Measurements from ENCODE around the gene RRH. TPM values are rescaled to one million over a fixed set of nuclear protein-coding genes. Genes with fewer than 3 reads are reported as not detected.
"Not testable (repeated sequence)": the region's sequence is repeated elsewhere in the genome, so short reads cannot be mapped to it uniquely, and the experiment has no call there.

Gene RRH, protein sequence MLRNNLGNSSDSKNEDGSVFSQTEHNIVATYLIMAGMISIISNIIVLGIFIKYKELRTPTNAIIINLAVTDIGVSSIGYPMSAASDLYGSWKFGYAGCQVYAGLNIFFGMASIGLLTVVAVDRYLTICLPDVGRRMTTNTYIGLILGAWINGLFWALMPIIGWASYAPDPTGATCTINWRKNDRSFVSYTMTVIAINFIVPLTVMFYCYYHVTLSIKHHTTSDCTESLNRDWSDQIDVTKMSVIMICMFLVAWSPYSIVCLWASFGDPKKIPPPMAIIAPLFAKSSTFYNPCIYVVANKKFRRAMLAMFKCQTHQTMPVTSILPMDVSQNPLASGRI
- total RNA-seq: not detected

DNA sequence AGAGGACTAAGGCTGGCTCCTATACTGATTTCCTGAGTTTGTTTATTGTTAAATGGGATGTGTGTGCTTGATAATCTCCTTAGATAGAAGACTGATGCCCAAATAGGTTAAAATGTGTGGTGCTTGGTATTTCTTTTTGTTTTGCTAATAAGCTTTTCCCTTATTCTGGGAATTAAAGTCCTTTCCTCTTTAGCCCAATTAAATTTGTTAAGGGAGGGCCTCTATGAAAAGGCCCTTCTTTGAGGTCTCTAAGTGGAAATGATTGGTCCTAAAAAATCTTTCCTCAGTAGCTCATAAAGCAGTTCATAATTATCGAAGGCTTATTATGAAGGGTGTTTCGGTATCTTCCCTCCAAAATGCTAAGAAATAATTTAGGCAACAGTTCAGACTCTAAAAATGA, at the start of gene RRH:
TSS of gene RRH (plus strand) at position 301 of the 400 bp plus-strand sequence. CDS start at position 357, 56 bp downstream.
- no peak for DNase-seq

DNA sequence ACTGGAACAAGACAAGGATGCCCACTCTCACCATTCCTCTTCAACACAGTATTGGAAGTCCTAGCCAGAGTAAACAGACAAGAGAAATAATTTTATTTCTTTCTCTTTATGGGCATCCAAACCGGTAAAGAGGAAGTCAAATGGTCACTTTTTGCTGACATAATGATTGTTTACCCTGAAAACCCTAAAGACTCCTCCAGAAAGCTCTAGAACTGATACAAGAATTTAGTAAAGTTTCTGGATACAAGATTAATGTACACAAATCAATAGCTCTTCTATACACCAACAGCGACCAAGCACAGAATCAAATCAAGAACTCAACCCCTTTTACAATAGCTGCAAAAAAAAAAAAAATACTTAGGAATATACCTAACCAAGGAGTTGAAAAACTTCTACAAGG, 45.7 kb upstream of the RRH start:
- not testable (repeated sequence) for DNase-seq

DNA sequence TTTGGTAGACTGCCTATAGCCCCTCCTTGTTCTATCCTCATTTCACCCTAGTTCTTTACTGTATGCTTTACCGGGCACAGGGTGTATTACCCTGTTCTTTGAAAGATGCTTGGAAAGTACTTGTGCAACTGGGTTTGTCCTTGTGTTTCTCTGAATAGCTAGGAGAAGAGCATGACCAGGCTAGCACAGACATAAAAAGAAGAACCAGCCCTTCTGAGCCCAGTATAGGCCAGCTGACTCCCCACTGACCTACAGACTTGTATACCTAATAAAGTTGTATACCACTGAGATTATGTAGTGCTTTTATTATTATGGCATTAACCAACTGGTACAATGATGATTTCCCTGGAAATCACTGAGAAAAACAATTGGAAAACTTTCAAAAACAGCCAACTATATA, 40.9 kb upstream of the RRH start:
- DNase-seq: no peak

DNA sequence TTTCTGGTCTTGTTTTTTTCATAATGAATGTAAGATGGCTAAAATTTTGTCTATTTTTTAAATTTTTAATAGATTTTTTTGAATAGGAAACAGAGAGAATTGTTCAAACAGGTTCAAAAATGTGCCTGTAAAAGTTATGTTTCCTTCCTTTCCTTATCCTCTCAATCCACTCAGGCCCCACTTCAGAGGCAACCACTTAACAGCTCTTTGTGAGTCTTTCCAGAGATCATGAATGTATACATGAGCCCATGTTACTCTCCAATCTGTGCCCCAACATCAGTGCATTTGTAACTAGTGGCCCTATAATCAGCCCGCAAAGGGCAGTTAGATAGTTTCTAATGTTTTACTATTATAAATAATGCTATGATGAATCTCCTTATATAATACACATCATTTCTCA, 40.0 kb upstream of the RRH start:
- DNase-seq: no peak

DNA sequence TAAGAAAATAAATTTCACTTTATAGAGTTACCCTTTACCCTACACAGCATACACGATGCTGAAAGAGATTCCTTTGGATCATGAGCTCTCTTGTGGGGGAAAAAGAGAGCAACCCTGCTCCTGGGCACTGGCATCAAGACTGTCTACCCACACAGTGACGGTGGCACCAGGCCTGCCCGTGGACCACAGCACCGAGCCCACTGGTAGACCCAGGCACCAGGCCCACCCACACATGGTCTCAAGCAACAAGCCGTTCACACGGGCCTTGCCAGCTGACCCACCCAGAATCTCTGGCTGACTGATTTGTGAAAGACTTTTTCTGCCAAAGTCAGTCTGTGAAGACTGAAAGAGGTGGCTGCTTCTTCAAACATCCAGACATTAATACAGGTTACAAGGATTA, 32.7 kb upstream of the RRH start:
- no peak for DNase-seq

DNA sequence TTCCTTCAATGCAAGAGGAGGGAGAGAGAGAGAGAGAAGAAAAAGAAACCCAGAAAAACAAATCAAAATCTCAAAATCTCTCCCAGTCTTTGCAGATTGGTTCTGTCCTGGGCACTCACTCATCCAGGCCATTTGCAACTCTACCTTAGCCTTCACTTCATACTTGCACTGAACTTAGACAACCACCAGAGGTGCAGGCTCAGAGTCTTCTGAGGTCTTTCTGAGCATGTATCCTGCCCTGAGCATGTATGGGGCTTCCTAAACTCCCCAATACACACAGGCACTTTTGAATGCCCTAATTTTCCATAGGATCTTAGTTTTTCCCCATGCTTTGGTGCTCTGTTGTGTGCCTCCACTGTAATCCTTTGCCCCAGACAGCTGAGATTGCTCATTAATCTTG, 28.9 kb upstream of the RRH start:
- no peak for DNase-seq

DNA sequence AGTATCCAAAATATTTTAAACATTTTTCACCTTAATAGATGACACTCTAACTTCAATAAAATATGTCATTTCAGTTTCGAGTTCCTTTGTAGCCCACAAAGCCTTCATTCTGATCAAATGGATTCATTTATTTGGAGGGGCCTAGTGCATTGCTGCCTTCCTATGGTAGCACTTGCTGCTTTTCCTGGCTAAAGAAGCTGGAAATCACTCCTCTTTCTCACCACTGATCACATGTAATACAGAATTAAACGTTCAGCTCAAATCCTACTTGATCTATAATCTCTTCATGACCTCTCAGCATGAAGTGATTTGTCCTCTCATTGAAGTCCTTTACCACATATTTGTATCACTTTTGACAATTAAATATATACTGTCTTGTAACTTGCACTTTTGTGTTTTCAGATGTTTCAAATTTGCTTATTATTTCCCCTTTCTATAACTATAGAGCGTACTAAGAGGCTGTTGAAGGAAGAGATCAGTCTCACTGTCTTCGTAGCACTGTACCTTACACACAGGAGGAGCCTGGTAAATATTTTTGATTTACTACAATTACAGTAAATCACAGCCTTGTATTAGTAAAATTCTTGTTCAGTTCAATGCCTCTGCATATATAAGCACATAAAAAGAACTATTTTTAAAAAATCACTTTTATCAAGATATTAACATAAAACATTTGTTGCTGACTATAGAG, 26.5 kb upstream of the RRH start:
- no peak for DNase-seq

DNA sequence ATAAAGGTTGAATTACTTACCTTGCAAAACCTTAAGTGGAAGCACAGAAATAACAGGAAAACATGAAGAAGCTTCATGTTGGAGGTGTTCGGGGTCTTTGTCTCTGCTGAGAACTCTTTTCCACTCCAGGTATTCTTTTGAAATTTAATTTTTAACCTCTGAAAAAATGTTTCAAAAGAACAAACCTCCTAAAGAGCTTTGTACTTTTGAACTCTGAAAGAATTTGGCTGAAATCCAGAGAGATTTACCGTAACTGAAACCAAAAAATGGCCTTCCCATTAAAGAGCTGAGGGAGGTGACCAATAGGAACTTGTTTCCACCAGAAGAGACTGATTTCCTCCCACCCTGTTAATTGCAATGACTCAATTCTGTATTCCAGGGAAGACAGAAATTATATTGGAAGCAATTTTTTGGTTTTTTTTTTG, 25.9 kb upstream of the RRH start, which contains the start of gene CFI:
TSS of gene CFI (minus strand) at position 105 of the 425 bp plus-strand sequence. CDS start at position 77, 28 bp downstream.
- DNase-seq: peak; percentile 45

DNA sequence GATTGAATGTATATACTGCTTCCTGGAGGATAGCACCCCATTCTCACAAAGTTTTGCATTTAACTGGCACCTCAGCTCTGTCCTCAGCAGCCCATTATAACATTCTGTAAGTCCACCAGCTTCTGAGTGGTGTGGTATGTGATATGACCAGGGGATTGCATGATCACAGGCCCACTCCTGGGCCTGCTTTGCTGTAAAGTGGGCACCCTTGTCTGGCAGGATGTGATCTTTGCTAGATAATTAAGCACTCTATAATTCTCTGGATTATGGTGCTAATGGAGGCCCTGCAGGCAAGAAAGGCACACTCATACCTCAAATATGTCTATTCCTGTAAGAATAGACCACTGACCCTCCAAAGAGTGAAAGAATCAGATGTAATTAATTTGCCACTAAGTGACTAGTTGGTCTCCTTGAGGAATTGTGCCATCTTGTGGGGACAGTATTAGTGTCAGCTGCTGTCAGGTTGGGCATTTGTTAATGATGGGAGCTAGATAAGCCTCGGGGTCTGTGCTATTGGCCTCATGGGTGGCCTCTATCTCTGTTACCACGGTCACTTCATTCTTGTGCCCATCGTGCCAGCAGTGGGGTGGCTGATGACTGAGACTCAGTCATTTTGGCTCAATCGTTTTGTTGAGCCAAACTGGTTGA, 23.7 kb upstream of the RRH start:
- DNase-seq: peak; percentile 56

DNA sequence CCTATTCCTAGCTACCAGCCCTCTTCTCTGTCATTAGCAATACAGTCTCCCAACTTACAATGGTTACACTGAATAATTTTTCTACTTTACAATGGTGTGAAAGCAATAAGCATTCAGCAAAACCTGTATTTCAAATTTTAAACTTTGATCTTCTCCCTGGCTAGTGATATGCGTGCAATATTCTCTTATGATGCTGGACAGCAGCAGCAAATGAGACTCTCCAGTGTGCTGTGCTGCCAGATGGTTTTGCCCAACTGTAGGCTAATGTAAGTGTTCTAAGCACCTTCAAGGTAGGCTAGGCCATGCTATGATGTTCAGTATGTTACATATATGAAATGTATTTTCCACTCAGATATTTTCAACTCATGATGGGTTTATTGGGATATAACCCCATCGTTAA, 18.1 kb upstream of the RRH start:
- no peak for DNase-seq

DNA sequence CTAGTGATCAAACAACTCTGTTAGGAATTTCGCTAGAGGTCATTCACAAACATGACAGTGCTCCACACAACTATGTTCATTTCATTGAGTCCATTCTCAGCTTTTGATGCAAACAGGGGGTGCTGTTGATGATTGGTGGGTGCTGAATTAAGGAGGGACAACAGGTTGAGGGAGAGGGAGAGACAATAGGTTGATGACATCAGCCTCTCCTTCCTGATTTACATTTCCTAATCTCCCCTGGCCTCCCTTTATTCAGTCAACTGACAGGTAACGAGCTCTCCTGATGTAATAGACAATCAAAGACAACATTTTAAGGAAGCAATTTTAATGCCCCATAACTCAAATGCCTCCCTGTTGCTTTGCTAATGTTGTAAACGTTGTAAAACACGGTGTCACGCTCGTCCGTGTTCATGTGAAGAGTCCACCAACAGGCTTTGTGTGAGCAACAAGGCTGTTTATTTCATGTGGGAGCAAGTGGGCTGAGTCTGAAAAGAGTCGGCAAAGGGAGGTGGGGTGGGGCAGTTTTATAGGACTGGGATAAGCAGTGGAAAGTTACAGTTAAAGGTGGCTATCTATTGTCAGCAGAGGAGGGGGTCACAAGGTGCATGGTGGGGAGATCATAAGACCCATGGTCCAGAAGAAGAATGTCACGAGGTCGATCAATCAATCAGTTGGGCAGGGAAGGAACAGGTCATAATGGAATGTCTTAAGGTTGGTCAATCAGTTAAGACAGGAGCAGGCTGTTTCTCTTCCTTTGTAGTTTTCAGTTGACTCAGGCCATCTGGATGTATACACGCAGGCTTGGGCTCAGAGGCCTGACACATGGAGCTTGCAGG, 17.0 kb upstream of the RRH start:
- no peak for DNase-seq

DNA sequence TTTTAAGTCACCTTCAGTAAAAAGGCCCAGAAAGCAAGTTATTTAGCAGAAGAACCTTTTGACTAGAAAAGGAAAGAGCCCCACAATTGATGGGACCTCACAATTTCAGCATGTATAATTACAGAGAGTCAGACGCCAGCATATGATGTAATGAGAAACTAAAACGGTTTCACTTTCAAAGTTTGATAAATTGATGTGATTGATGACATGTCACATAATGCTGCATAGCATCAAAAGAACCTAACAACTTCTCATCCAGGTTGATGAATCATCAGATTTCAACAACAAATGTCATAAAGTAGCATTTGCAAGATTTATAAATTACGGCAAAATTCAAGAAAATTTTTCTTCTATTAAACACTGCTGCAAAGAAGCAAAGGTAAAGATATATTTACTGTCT, 16.1 kb upstream of the RRH start:
- DNase-seq: no peak

DNA sequence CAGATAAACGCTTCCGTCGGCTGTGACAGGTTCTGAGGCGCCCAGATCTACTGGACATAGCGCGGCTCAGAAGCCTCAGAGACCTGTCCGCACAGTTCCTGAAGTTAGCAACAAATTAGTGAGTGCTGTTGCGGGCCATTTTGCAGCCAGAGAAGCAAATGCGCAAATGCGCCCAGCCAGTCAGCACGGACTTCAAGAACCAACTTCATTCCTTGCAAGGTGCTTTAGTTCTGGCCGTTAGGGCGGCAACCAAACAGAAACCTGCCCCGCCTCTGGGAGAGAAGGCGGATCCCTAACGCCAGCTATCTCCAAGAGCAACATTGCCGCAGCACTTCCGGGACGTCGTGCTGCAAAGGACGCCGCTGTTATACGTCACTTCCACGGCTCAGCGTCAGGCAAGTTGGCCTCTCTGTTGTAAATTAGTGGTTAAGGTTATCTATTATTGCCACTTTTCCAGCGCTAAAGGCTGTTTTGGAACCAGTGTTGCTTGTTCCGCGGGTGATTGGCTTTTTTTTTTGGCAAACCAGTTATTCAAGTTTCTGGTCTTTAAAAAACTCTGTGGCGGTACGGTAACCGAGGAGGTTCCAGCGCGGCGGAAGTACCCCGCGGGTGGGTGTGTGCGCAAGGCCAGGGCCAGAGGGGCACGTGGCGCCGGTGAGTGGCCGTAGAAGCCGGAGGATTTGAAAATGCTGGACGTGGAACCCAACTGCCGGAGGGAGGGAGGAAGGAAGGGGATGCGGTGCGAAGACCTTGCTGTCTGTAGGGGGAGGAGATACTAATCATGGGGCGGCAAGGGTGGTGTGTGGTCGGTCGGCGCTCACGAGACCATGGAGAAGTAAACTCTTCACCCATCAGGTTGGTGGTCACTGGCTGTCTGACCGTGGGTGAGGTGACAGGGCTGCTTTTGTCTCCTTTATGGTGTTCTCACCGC, 12.4 kb upstream of the RRH start, which contains the start of gene GAR1:
TSS of gene GAR1 (plus strand) at position 612 of the 931 bp plus-strand sequence. CDS start 403 bp downstream, outside the sequence.
- peak; percentile 97 for DNase-seq

DNA sequence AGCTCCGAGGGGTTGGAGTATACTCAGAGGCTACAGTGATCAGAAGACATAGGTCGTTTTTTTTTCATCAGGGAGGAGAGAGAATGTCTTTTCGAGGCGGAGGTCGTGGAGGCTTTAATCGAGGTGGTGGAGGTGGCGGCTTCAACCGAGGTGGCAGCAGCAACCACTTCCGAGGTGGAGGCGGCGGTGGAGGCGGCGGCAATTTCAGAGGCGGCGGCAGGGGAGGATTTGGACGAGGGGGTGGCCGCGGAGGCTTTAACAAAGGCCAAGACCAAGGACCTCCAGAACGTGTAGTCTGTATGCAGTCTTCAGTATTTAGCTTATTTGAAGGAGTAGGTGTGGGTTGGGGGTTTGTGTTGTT, 11.7 kb upstream of the RRH start:
- DNase-seq: no peak

DNA sequence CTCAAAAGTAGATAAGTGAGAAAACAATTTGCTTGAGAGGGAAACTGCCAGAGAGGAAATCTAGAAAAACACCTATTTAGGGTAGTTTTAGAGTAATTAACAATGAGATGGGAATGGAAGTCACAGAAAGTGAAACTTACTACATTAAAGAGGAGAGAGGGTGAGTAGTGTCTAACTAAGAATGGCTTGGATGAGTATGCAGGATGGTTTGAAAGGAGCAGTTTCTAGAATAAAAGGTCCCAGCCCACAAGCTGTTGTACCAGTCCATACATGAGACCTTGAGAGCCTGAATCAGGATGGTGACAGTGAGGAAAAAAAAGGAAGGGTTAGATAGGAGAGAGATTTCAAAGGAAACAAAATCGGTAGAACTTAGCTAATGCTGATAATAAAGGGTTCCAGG, 10.9 kb upstream of the RRH start:
- no peak for DNase-seq

DNA sequence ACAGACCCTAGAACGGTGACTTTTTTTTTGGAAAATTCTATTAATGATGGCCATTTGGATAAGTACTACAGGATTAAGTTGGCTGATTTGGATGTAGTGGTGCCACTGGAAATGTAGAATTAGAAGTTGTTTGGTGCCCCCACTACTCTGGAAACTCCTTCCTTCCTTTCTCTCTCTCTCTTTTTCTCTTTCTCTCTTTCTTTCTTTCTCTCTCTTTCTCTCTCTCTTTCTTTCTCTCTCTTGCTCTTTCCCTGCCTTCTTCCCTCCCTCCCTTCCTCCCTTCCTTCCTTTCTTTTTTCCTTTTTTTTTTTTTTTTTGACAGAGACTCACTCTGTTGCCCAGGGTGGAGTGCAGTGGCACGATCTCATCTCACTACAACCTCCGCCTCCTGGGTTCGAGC, 9.5 kb upstream of the RRH start:
- no peak for DNase-seq

DNA sequence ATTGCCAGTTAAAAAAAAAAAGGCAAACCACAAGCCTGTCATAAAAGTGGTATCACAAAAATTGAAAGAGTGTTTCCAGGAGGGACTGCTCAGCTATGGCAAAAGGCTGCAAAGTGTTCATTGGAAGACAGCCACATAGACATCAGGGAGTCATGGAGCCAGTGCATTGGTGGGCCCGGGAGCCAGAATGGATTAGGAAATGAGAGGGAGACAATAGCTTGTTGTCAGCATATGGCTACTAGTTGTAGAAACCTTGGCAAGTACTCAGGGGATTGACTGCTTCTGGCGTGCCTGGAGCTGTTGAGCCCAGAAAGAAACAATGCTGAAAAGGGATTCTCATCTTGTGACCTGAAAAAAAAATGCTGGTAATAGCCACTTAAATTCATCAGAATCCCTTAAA, 7.2 kb upstream of the RRH start:
- no peak for DNase-seq

DNA sequence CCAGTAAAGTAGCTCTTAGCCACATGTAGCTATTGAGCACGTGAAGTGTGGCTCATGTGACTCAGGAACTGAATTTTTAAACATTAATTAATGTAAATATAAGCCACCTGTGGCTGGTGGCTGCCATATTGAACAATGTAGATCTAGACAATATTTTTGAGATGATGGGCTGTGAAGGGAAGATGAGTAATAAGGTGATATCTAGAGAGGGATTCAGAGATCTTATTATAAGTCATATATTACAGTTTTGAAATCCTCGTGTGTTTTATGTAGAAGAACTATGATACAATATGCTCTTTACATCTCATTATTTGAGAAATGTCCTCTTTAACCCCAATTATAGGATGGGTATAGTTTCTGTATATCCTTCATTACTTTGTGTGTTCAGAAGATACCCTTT, 6.6 kb upstream of the RRH start:
- no peak for DNase-seq

DNA sequence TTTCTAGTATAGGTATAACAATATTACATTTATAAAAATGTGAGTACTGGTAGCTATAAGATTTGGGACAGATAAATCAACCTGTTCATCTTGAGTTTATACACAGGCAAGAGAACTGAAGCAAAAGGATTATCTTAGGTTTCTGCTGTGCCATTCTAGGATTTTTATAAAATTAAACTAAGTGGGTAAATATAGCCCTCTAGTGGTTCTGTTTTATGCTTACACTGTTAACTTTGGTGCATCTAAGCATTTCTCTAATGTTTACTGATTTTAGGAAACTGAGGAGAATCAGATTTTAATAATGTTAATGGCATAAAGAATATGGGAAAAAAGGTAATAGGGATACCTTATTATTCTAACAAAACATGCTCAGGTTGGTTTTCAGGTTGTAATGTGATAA, 1.1 kb upstream of the RRH start:
- DNase-seq: peak; percentile 24

DNA sequence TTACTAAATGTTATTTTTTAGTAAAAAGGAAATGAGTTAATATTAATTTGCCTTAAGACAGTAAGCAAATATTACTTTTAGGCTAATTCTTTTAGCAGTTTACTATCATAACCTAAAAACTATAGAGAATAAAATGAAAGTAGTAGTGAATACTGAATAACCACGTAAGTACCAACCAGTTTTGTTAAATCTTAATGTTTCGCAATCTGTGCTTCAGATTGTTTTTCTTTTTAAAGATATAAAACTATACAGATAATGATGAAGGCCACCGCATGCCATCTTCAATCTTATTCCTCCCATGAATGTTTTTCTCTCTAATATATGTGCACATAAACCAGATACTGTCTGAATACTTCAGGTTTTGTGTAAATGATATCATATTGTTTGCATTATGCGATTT, 6.0 kb downstream of the RRH start:
- DNase-seq: no peak

DNA sequence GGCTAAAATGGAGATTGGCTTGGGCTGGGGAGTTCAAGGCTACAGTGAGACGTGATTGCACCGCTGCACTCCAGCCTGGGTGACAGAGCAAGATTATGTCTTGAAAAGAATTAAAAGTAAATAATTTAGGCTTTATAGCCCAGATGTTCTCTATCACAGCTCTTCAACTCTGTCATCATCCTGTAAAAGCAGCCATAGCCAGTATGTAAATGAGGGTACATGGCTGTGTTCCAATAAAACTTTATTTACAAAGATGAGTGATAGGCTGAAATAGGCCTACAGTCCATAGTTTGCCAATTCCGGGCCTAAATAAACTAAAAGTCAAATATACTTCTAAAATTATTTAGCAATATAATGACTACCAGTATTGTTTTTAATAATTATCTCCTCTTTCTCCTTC, 9.2 kb downstream of the RRH start:
- no peak for DNase-seq

Data from tongue (tissue), 2 donors.